Stimulated activated CD4-positive, alpha-beta T cell treated with anti-CD3 and anti-CD28 coated beads, TNF-alpha, amount 100 ng/mL, for 4 hours (primary cell): ENCODE data around the gene SHROOM1.
"Not testable (repeated sequence)": the region's sequence is repeated elsewhere in the genome, so short reads cannot be mapped to it uniquely, and the experiment has no call there.

Experiments used
- DNase-seq, 3 experiments: peaks; one replicate each; pipeline ENCODE4 v3.0.0-alpha.2; 2020; ENCODE audit warnings: low read depth in 3 of 3

Gene SHROOM1, protein sequence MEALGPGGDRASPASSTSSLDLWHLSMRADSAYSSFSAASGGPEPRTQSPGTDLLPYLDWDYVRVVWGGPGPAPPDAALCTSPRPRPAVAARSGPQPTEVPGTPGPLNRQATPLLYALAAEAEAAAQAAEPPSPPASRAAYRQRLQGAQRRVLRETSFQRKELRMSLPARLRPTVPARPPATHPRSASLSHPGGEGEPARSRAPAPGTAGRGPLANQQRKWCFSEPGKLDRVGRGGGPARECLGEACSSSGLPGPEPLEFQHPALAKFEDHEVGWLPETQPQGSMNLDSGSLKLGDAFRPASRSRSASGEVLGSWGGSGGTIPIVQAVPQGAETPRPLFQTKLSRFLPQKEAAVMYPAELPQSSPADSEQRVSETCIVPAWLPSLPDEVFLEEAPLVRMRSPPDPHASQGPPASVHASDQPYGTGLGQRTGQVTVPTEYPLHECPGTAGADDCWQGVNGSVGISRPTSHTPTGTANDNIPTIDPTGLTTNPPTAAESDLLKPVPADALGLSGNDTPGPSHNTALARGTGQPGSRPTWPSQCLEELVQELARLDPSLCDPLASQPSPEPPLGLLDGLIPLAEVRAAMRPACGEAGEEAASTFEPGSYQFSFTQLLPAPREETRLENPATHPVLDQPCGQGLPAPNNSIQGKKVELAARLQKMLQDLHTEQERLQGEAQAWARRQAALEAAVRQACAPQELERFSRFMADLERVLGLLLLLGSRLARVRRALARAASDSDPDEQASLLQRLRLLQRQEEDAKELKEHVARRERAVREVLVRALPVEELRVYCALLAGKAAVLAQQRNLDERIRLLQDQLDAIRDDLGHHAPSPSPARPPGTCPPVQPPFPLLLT

DNA sequence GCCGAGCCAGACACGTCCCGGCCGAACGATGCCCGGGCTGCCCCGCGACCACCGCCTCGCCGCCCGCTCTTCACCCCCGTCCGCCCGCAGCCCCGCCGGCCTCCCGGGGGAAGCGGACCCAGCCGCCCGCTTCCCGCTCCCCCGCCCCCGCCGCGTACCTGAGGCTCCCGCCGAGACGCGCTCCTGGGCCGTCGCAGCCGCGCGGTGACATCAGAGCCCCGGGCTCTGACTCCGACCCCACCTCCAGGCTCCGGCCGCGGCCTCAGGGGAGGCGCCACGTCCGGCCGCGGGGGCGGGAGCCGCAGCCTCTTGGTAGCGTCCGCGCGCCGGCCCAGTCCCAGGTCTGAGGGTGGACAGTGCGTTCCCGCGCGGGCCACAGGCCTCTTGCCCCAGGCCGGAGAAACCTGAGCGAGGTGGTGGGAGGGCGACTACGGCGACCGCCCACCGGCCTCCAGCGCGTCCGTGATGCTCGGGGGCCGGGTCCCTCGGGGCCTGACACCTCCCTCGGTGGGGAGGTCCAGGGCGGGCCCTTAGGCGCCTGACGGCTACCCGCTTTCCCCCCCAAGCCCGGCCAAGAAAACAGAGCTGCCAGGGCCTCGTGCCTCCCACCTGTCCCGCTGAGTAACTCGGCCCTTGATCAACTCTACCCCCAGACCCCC lies at the start of gene SHROOM1:
Gene SHROOM1, minus strand, starts transcription at position 212 of the 659 bp plus-strand sequence. CDS start 4,507 bp downstream, outside the sequence.
- no peak for DNase-seq

DNA sequence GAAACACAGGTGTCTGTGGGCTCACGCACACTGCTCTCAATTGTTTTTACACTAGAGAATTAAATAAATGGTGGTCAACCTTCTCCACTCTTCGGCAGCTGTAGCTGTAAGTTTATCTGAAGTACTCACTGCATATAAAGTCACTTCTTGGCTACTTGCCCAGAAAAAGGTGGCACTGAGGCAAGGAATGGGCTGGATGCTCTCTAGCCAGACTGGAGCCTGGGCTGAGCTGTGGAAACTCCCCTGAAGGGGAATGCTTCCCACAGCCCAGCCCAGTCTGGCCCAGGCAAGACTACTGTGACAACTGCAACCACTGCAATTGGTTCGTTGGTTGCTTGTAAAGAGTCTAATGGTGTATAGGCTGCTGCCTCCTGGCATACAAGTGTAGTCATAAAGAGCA lies 47.5 kb upstream of the SHROOM1 start:
- no peak for DNase-seq

DNA sequence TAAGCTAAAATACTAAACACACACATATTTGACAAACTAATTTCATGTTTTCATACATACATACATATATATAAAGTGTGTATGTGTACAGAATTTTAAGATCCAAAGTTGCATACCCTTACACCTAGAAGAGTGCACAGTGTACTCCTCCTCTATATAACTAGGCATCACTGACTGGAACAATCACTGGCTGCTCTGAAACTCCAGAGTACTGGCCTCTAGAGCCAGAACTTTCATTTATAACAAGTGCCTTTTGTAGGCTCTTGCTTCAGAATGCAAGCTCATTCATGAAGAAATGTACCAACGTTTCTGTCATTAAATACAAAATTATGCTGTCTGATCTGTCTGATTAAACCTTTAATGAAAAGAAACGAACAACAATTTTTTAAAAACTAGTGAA lies 47.0 kb upstream of the SHROOM1 start:
- no peak for DNase-seq

DNA sequence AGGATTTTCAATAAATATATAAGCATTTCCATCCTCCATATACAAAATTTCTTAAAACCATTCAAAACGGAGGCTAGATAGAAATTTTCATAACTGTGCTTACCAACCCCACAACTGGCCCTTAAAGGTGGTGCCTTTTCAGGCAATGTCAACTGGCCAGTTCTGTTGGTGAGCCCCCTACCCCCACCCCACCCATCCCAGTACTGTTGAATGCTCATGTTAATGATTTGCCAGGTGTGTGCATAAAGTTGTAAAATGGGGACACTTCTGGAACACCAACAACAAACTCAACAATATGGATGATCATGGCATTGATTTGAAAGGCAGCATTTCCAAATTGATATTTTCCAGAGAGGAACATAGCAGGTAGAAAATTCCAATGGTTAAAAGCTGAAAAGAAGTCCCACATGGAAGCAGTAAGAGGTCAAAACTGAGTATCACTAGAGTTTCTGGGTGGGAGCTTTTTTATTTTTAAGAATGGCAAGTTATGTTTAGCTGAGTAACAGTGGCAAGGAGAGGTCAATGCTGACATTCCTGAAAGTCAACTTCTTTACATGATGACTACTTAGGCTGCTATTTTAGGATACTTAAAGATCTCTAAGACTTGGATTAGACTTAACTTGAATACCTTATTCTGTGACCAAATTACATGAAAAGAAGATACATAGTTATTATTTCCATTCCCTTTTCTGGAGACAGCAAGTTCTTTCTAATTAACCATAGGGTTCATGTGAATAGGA lies 45.7 kb upstream of the SHROOM1 start:
- no peak for DNase-seq

DNA sequence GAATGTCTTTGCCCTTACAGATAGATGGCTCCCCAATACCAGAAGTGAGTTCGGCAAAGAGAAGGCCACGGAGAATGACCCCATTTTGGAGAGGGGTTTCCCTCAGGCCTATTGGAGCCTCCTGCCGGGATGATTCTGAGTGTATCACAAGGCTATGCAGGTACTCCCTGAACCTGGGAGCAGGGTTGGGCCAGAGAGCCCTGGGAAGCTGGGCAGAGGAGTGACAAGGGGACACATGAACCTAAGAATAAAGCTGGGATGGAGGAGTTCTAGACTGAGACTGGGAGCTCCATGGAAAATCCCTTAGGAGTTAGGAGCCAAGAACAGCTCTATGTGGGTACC lies 43.5 kb upstream of the SHROOM1 start:
- no peak for DNase-seq

DNA sequence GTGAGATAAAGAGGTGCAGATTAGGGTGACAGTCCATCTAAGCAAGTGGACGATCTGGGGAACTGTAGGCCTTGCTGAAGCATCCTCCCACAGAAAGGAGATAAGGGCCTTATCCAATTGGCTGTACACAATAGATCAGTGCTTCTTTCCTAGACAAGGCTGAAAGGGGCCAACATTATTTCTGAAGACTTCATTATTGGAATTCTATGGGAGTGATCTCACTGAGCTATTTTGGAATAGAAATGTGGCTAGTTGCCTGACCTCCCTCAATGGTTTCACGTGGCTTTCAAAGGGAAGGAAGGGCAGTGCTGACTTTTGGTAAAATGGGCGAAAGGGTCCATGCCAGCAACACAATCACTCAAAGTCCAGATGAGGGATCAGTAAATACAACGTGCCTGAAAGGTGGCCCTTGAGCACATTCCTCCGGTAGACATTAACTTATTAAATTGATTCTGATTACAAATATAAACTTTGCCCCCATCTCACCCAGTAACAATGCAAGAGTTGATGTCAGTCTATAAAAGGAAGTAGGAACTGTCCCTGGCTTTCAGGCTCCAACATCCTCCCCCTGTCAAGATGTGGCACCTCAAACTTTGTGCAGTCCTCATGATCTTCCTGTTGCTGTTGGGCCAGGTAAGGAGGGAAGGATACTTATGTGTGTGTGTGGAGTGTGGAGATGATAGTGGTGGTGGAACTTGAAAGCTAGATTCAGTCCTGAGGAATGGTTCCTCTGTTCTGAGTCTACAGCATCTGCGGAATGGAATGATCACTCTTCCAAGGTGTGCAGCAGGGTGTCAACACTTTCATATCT lies 42.9 kb upstream of the SHROOM1 start, which contains the start of gene LEAP2:
Gene LEAP2, plus strand, starts transcription at position 550 of the 811 bp plus-strand sequence. Its CDS starts 27 bp downstream, at position 577.
- DNase-seq: no peak

DNA sequence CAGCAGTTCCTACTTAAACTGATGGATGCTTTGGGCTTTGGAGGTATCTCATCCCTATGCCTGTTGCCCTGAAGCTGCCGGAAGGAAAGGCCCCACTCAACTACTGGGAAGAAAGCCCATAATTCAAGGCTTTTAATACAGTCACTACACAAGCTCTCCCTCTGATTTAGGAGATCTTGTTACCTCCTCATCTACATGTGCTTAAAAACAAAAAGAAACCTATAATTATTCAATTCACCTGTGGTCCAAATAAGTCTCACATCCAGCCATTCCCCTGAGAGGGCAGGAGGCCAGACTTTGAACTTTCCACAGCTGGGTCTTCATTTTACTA lies 42.3 kb upstream of the SHROOM1 start:
- no peak for DNase-seq

DNA sequence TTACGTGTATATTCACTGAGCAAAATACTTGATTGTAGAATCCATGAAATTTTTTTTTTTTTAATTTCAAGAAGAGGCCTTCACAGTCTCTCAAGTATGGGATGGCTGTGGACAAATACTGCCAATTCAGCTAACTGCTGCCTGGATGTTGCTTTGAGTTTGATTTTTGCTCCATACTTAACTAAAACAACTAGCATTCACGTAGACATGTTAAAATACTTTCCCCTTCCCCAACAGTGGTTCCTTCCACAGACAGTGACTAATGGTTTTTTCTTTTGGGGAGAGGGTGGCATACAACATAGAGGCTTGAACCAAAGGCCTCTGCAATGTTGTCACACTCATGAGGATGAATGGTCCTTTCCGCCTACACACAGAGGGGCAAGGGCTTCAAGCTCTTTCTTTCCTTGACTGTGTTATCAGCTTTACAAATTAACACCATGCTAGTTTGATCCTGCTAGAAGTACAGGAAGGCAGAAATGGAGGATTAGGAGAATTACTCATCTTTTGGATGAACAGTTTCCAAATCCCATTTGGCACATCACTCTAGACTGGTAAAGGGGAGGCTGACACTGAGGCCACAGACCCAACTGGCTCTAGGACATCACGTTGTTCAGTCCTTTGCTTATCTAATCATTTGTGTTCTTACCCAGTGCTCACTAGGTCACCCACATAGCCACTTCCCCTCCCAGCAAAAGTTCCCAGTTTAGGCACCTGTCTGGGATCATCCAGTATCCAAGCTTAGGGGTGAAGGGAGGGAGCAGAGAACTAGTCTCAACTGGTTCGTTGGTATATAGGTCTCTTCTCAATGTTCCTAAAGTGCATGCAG lies 41.2 kb upstream of the SHROOM1 start:
- DNase-seq: no peak

DNA sequence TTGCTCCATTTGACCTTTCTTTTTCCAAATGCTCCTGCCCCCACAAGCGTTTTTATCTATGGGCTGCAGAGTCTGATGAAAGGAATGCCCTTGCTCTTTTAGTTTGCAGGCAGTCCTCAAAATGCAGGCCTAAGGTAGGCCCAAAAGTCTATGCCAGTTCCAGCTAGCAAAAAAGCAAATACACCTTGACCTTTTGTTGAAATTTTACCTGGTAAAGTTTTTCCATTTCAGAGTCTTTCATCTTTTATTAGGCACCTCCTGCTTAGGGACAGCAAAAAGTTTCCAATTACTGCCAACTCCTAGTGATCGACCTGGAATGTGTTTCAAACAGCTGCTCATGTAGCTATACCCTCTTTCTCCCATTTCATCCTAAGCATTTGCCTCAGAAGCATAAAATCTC lies 40.4 kb upstream of the SHROOM1 start:
- DNase-seq: no peak

DNA sequence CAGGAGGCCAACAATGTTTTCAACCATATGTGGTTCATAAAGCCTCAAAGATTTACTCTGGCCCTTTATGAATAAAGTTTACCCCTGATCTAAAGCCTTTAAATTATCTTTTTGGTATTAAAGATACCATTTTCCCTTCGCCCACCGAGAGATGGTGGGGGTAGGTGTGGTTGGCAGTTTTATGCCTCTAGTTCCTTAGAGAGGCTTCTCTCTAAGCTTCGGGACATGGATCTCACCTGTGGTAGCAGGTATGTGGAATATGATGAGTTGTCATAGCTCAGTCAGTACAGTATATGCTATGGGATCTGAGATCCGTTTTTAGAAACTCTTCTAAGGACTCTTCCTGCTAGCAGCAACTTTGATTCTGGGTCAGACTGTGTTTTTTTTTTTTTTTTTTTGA lies 38.3 kb upstream of the SHROOM1 start:
- DNase-seq: no peak

DNA sequence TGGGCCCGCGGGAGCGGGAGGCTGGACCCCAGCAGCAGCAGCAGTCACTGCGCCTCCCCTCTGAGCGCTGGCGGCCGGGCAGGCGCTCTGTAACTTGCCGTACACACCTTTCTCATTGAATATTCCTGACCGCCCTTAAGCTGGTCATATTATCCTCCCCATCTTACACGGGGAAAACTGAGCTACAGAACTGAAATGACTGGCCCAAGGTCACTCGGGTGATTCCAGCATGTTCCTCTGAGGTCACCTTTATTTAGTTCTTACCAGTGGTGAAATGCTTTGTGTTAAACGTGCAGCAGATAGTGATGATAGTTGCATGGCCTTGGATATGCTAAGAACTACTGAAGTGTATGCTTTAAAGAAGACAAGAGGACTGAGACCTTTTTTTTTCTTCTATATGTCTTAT lies 36.6 kb upstream of the SHROOM1 start:
- DNase-seq: no peak

DNA sequence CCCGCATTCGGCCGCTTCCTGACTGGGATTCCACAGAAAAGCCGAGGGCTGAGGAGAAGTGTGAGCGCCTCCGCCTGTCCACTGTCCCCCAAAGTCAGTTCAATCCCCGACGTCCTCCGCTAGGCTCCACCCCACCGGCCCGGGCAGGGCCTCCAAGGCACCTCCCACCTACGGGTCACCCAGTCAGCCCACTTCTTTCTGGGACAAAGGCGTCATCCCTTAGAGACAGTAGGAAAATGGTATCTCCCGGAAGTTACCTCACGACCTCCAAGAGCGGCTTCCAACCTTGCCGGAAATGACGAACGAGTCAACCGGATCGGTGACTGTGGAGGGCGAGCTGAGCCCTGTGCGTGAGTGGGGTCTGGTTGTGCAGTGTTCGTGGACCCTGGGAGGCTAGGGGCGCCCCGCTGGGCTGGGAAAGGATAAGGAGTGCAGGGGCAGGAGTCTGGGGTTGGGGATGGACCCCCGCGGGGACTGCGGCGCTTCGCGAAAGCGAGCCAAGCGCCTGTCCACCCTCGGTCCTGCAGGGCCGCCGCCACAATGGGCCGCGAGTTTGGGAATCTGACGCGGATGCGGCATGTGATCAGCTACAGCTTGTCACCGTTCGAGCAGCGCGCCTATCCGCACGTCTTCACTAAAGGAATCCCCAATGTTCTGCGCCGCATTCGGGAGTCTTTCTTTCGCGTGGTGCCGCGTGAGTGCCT lies 36.0 kb upstream of the SHROOM1 start, which contains the start of the genes GDF9 and UQCRQ:
Gene GDF9, minus strand, starts transcription at position 128 of the 704 bp plus-strand sequence. CDS start 1,936 bp downstream, outside the sequence.
Gene UQCRQ, plus strand, starts transcription at position 301 of the 704 bp plus-strand sequence. Its CDS starts 240 bp downstream, at position 541.
- DNase-seq: peak; percentile 65 to 83 (median 77)

DNA sequence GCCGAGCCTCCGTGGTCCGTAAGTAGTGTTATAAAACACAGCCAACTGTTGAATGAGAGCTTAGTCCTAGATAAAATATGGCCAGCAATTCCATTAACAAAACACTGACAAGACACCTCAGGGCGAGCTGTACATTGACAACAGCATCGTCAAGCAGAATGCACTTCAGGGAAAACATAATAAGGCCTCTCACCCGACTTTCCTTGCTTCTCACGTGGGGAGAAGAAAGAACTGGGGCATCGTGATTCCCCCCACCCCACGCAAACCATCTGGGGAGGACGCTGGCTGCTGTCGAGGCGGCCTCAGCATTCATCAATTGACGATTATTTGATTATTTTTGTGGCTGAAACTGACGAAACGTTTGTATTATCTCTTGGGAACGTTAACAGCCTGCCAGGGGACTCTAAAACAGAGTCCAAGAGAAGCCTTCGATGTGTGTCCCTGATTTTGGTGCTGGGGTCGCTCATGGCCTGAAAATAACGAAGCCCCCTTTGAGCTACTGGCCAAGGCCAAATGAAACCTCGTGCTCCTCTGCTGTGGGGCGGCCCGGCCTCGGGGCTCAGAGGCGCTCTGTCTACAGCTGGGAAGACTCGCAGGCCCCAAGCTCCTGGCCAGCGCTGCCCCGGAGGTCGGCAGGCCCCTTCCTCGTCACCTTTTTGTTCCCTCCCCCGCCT lies 35.4 kb upstream of the SHROOM1 start:
- DNase-seq: no peak

DNA sequence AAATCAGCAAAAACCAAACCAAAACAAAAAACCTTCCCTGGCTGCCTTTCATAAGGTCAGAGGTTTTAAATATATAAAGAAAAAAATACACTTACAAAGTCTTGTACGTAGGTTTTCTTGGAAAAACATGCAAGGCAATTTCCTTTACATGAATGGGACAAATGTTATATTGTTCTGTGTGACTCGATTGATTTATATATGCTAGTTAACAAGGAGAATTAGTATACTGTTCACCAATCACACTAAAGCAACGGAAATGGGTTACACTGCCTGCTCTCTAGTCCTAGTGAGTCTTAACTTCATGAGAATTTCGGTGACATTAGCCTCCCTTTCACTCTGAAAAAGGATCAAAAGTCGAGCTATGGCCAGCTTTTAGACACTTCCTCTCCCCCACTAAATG lies 30.3 kb upstream of the SHROOM1 start:
- DNase-seq: no peak

DNA sequence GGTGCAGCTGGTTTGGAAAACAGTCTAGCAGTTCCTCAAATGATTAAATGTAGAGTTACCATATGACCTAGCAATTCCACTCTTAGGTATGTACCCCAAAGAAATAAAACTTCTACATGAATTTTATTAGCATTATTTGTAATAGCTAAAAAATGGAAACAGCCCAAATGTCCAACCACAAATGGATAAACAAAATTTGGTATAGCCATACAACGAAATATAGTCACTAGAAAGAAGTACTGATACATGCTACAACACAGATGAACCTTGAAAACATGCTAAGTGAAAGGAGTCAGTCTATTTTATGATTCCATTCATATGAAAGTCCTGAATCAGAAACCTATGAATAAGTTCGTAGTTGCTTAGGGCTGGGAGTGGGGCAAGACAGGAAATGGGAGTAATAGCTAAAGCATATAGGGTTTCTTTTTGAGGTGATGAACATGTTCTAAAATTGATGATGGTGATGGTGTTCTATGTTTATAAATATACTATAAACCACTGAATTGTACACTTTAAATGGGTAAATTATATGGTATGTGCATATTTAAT lies 29.5 kb upstream of the SHROOM1 start:
- DNase-seq: no peak

DNA sequence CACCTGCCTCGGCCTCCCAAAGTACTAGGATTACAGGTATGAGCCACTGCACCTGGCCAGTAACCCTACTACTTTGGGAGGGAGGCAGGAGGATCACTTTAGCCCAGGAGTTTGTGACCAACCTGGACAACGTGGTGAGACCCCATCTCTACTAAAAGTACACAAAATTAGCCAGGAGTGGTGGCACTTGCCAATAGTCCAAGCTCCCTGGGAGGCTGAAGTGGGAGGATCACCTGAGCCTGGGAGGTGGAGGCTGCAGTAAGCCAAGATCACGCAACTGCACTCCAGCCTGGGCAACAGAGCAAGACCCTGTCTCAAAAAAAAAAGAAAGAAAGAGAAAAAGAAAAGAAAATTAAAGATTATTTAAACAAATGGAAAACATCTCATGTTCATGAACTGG lies 25.6 kb upstream of the SHROOM1 start:
- DNase-seq: no peak

DNA sequence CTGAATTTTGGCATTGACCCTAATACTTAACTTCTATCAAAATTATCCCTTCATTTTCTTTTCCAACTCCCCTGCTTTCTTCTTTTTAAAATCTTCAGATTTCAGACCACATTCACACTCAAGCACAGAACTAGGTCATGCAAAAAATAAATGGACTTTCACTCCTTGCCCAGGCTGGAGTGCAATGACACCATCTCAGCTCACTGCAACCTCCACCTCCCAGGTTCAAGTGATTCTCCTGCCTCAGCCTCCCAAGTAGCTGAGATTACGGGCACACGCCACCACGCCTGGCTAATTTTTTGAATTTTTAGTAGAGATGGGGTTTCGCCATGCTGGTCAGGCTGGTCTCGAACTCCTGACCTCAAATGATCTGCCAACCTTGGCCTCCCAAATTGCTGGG lies 24.5 kb upstream of the SHROOM1 start:
- not testable (repeated sequence) for DNase-seq

DNA sequence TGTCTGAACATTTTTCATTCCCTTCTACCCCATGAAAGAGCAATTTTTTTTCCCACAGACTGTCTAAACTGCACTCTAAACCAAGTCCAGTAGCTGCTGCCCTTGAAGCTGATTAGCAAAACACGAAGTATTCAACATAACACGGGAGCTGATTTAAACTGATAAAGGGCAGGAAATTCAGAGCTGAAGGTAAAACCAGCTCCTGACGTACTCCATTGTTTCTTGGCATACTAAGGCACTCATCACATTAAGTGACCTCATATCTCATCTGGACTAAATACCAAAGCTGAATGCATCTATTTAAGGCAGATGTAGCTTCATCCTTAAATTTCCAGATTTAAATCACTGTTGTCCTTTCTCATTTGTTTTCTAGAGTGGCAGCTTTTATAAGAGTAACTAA lies 23.9 kb upstream of the SHROOM1 start:
- DNase-seq: no peak
